ENCODE data around the gene ZDHHC13. TPM values are rescaled to one million over a fixed set of nuclear protein-coding genes. Genes with fewer than 3 reads are reported as not detected.

The ZDHHC13 gene
- total and polyA plus RNA-seq, 12 donors, result 6.5 to 30.7 (median 9.0) TPM

DNA sequence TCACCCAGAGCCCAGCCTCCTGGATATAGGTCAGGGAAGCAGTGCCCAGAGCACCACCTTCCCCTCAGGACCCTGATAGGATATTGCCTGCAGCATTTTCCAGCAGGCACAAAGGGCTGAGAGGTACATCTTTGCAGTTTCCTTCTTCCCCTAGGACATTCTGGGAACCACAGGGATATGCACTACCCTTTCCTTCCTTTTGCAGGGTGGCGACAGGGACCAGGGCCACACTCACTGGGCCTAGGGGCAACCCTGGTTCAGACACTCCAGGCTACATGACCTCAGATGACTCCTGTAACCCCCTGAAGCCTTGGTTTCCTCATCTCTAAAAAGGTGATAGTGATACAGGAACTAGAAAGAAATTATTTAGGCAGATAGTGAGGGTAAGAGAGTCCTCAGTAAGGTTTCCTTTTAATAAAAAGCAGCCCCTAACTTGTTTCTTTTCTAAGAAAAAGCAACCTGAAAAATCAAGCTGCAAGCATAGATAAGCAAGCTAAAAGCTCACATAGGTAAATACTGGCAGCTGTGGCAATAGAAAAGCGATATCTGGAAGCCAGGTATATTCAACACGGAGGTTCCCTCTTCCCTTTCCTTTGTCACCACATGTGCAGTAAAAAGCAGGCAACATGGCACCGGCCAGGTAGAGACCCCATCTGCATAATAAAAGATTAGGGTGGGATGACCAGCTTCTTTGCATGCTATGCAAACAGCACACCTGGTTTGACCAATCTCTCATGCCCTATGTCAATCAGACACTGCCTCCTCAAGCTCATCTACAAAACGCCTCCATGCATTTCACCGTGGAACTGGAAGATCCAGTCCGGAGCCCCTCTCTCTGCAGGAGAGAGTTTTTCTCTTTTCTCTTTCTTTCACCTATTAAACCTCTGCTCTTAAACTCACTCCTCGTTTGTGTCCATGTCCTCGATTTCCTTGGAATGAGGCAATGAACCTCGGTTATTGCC is 43.2 kb upstream of the ZDHHC13 start:
- peaks cover 0 to 5% of the 10 kb centered on the region in 2 donors for H3K4me1 ChIP-seq (replicated peaks in 1 of 2)
- TF ChIP-seq POLR2A (IDR thresholded peaks at IDR 0.05) (no peak), CTCF (IDR thresholded peaks at IDR 0.05) (no peak)
- H3K36me3 ChIP-seq (replicated peaks in 1 of 2), result no peaks in the 10 kb centered on the region
- no peaks in the 10 kb centered on the region for H3K27me3 ChIP-seq
- no peak for DNase-seq
- intact Hi-C loops (cut with DNase I), result loop anchor here (5.0 to 10.0 kb wide), 5 partner anchors 171 to 671 kb away; partner anchors contain the start of gene E2F8 (in 1 of the 2)
- H3K27ac ChIP-seq, result no peak overlapping the region
- H3K4me3 ChIP-seq, result no peak overlapping the region
- no peaks in the 10 kb centered on the region for H3K9me3 ChIP-seq (replicated peaks in 1 of 3)
- 61 to 72% (median 71%) methylated on average over 9 to 10 of the region's 10 CpGs for WGBS, 4 donors

DNA sequence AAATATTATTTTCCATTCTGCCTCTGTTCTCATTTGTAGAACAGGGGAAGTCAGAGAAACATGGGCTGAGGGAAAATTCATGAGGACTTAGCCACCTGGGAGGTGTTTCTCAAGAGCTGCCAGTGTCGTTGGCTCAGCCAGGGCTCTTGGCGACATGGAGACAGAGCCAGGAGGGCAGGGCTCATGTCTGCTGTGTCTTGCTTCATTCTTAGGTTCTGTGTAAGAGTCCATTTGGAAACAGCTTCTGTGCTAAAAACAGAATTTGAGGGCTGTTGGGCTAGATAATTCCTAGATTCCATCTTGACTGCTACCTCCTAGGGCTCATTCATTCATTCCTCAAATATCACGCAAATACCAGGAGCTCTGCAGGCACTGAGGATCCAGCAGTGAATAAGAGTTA is 41.3 kb upstream of the ZDHHC13 start:
- 75 to 88% (median 79%) methylated on average over 3 of the region's 3 CpGs for WGBS, 4 donors
- TF ChIP-seq CTCF (IDR thresholded peaks at IDR 0.05), result no peak
- no peak for TF ChIP-seq POLR2A (IDR thresholded peaks at IDR 0.05)
- Histone ChIP-seq H3K4me1 (replicated peaks in 1 of 2) (peaks cover 0 to 18% of the 10 kb centered on the region in 2 donors), H3K27me3 (no peaks in the 10 kb centered on the region), H3K9me3 (replicated peaks in 1 of 3) (no peaks in the 10 kb centered on the region), H3K36me3 (replicated peaks in 1 of 2) (no peaks in the 10 kb centered on the region), H3K27ac (no peak overlapping the region), H3K4me3 (no peak overlapping the region)
- intact Hi-C loops (cut with DNase I), result loop anchor here (10.0 kb wide), 3 partner anchors 169 to 669 kb away; partner anchors contain the start of gene E2F8 (in 1 of the 2)
- no peak for DNase-seq

- H3K36me3 ChIP-seq (replicated peaks in 1 of 2), result no peaks in the 10 kb centered on the region
- DNase-seq, result peak; percentile 57 to 85 (median 61)
- WGBS, 4 donors, result 51 to 58% (median 51%) methylated on average over 10 of the region's 10 CpGs
Measured at GRCh38 chr11:19076744-19077589, 40.0 kb upstream of the ZDHHC13 start.

More at GRCh38 chr11:19076744-19077589, 40.0 kb upstream of the ZDHHC13 start:
- H3K4me3 ChIP-seq, result no peak overlapping the region
- H3K4me1 ChIP-seq (replicated peaks in 1 of 2), result peaks cover 0 to 22% of the 10 kb centered on the region in 2 donors
- H3K27ac ChIP-seq, result no peak overlapping the region
- TF ChIP-seq POLR2A (IDR thresholded peaks at IDR 0.05) (no peak), CTCF (IDR thresholded peaks at IDR 0.05) (peak; percentile 68 to 99 (median 84))
- intact Hi-C loops (cut with DNase I), result loop anchor here (10.0 kb wide), 3 partner anchors 168 to 668 kb away; partner anchors contain the start of gene E2F8 (in 1 of the 2)
- H3K27me3 ChIP-seq, result no peaks in the 10 kb centered on the region
- no peaks in the 10 kb centered on the region for H3K9me3 ChIP-seq (replicated peaks in 1 of 3)

Measured in adrenal gland (tissue), 12 donors.